Muscle layer of colon (tissue), 2 donors: ENCODE measurements around the gene NPM1.

Source experiments
- H3K27ac ChIP-seq: one replicate; pipeline ENCODE4 v1.7.0; 2013; ENCODE audit warnings: low read depth, mild to moderate bottlenecking, low read length, moderate library complexity
- H3K27me3 ChIP-seq, 2 donors: one replicate each; pipeline ENCODE4 v1.7.0; 2013; ENCODE audit warnings: low read length in 2 of 2, mild to moderate bottlenecking in 2 of 2; ENCODE audit not compliant: insufficient read depth in 2 of 2, control insufficient read depth in 1 of 2
- H3K36me3 ChIP-seq: one replicate; pipeline ENCODE4 v1.7.0; 2013; ENCODE audit warnings: mild to moderate bottlenecking, low read length; ENCODE audit not compliant: insufficient read depth
- H3K4me1 ChIP-seq: one replicate; pipeline ENCODE4 v1.7.0; 2013; ENCODE audit warnings: mild to moderate bottlenecking, low read length; ENCODE audit not compliant: insufficient read depth
- H3K4me3 ChIP-seq, 2 donors: one replicate each; pipeline ENCODE4 v1.7.0; 2013; ENCODE audit warnings: low read length in 2 of 2, low read depth in 1 of 2, mild to moderate bottlenecking in 1 of 2, moderate library complexity in 1 of 2
- H3K9ac ChIP-seq: one replicate; pipeline ENCODE4 v1.7.0; 2013; ENCODE audit warnings: low read length
- H3K9me3 ChIP-seq: one replicate; pipeline ENCODE4 v1.7.0; 2013; ENCODE audit warnings: mild to moderate bottlenecking, low read length
- donor health status: abdominal sarcoma.
- donor health status: Adenocarcinoma of cecum.

The NPM1 gene

GRCh38 chr5:171447226-171447625 lies 59.6 kb downstream of the NPM1 start:
- H3K36me3 ChIP-seq: no peaks in the 10 kb centered on the region
- no peaks in the 10 kb centered on the region for H3K4me1 ChIP-seq
- no peak overlapping the region for H3K9ac ChIP-seq
- no peak overlapping the region for H3K4me3 ChIP-seq
- no peaks in the 10 kb centered on the region for H3K9me3 ChIP-seq
- no peak overlapping the region for H3K27ac ChIP-seq
- peaks cover 0 to 5% of the 10 kb centered on the region in 2 donors for H3K27me3 ChIP-seq

- H3K9ac ChIP-seq: no peak overlapping the region
- H3K4me3 ChIP-seq: no peak overlapping the region
- H3K4me1 ChIP-seq: no peaks in the 10 kb centered on the region
- peaks cover 0 to 5% of the 10 kb centered on the region in 2 donors for H3K27me3 ChIP-seq
- H3K27ac ChIP-seq: no peak overlapping the region
- H3K9me3 ChIP-seq: no peaks in the 10 kb centered on the region
- no peaks in the 10 kb centered on the region for H3K36me3 ChIP-seq
Measured at GRCh38 chr5:171449426-171449825, 61.8 kb downstream of the NPM1 start.

GRCh38 chr5:171450423-171451331 lies 63.0 kb downstream of the NPM1 start:
- Histone ChIP-seq H3K4me1 (no peaks in the 10 kb centered on the region), H3K36me3 (no peaks in the 10 kb centered on the region), H3K9me3 (no peaks in the 10 kb centered on the region), H3K27ac (peak overlapping the region; percentile 24), H3K4me3 (peak overlapping the region; percentile 16 to 29), H3K27me3 (peaks cover 0 to 5% of the 10 kb centered on the region in 2 donors), H3K9ac (no peak overlapping the region)

GRCh38 chr5:171451421-171451820 lies 63.8 kb downstream of the NPM1 start:
- Histone ChIP-seq H3K36me3 (no peaks in the 10 kb centered on the region), H3K27ac (peak overlapping the region; percentile 24), H3K4me1 (no peaks in the 10 kb centered on the region), H3K27me3 (peaks cover 0 to 5% of the 10 kb centered on the region in 2 donors), H3K4me3 (peak overlapping the region in 1 of 2 donors; percentile 16), H3K9me3 (no peaks in the 10 kb centered on the region), H3K9ac (no peak overlapping the region)

- Histone ChIP-seq H3K36me3 (no peaks in the 10 kb centered on the region), H3K27me3 (peaks cover 0 to 5% of the 10 kb centered on the region in 2 donors), H3K9me3 (no peaks in the 10 kb centered on the region), H3K27ac (no peak overlapping the region), H3K4me1 (no peaks in the 10 kb centered on the region), H3K9ac (no peak overlapping the region), H3K4me3 (no peak overlapping the region)
Measured at GRCh38 chr5:171453056-171453725, 65.5 kb downstream of the NPM1 start.

GRCh38 chr5:171453988-171454387 lies 66.3 kb downstream of the NPM1 start:
- H3K27me3 ChIP-seq: peaks cover 0 to 5% of the 10 kb centered on the region in 2 donors
- no peaks in the 10 kb centered on the region for H3K4me1 ChIP-seq
- H3K4me3 ChIP-seq: no peak overlapping the region
- no peaks in the 10 kb centered on the region for H3K36me3 ChIP-seq
- no peak overlapping the region for H3K27ac ChIP-seq
- no peaks in the 10 kb centered on the region for H3K9me3 ChIP-seq
- no peak overlapping the region for H3K9ac ChIP-seq

GRCh38 chr5:171454549-171454948 lies 66.9 kb downstream of the NPM1 start:
- Histone ChIP-seq H3K27ac (no peak overlapping the region), H3K36me3 (no peaks in the 10 kb centered on the region), H3K27me3 (peaks cover 0 to 5% of the 10 kb centered on the region in 2 donors), H3K9me3 (no peaks in the 10 kb centered on the region), H3K9ac (no peak overlapping the region), H3K4me3 (no peak overlapping the region), H3K4me1 (no peaks in the 10 kb centered on the region)

GRCh38 chr5:171455522-171455921 lies 67.9 kb downstream of the NPM1 start:
- Histone ChIP-seq H3K36me3 (no peaks in the 10 kb centered on the region), H3K9ac (no peak overlapping the region), H3K9me3 (no peaks in the 10 kb centered on the region), H3K4me1 (no peaks in the 10 kb centered on the region), H3K27me3 (peaks cover 0 to 6% of the 10 kb centered on the region in 2 donors), H3K27ac (no peak overlapping the region), H3K4me3 (no peak overlapping the region)

- Histone ChIP-seq H3K4me1 (no peaks in the 10 kb centered on the region), H3K27me3 (peaks cover 0 to 3% of the 10 kb centered on the region in 2 donors), H3K36me3 (no peaks in the 10 kb centered on the region), H3K4me3 (no peak overlapping the region), H3K27ac (no peak overlapping the region), H3K9ac (no peak overlapping the region), H3K9me3 (no peaks in the 10 kb centered on the region)
Measured at GRCh38 chr5:171457208-171457981, 69.7 kb downstream of the NPM1 start.

- Histone ChIP-seq H3K9me3 (no peaks in the 10 kb centered on the region), H3K4me3 (no peak overlapping the region), H3K27me3 (peaks cover 0 to 3% of the 10 kb centered on the region in 2 donors), H3K27ac (no peak overlapping the region), H3K36me3 (no peaks in the 10 kb centered on the region), H3K9ac (no peak overlapping the region), H3K4me1 (no peaks in the 10 kb centered on the region)
Measured at GRCh38 chr5:171459839-171460238, 72.2 kb downstream of the NPM1 start.
